OCI-LY1 (cell line): Measurements from ENCODE around the gene PSENEN.
"Not testable (repeated sequence)": the region's sequence is repeated elsewhere in the genome, so short reads cannot be mapped to it uniquely, and the experiment has no call there.

ENCODE experiments used
- H2AFZ ChIP-seq: fragments of 200-600 bp; sonication (generic), shearing (Covaris generic); 2 replicates; pipeline ENCODE4 v1.6.0; 2014; ENCODE audit warnings: antibody characterized with exemption, mild to moderate bottlenecking, low read length
- H3F3A ChIP-seq: fragments of 200-600 bp; sonication (generic), shearing (Covaris generic); 2 replicates; pipeline ENCODE4 v1.6.0; 2014; ENCODE audit warnings: mild to moderate bottlenecking, antibody characterized with exemption, low read length, moderate library complexity; ENCODE audit not compliant: insufficient read depth
- H3K27ac ChIP-seq: fragments of 200-600 bp; sonication (generic); 2 replicates; pipeline ENCODE4 v1.5.1; 2014; ENCODE audit warnings: low read length, mixed run types, mild to moderate bottlenecking, low read depth; ENCODE audit not compliant: poor library complexity, severe bottlenecking
- H3K27me3 ChIP-seq: fragments of 200-600 bp; sonication (generic); 2 replicates; pipeline ENCODE4 v1.6.0; 2014; ENCODE audit warnings: antibody characterized with exemption, mild to moderate bottlenecking, low read length, moderate library complexity; ENCODE audit not compliant: insufficient read depth
- H3K36me3 ChIP-seq: fragments of 200-600 bp; sonication (generic); 2 replicates; pipeline ENCODE4 v1.6.1; 2014; ENCODE audit warnings: mild to moderate bottlenecking, antibody characterized with exemption, low read length, moderate library complexity, mixed read lengths; ENCODE audit not compliant: insufficient read depth
- H3K4me1 ChIP-seq: fragments of 200-600 bp; sonication (generic); 2 replicates; pipeline ENCODE4 v1.5.1; 2014; ENCODE audit warnings: mild to moderate bottlenecking, low read length, moderate library complexity; ENCODE audit not compliant: insufficient read depth, severe bottlenecking
- H3K4me2 ChIP-seq: fragments of 200-600 bp; sonication (generic), shearing (Covaris generic); 2 replicates; pipeline ENCODE4 v1.6.1; 2014; ENCODE audit warnings: low read length
- H3K4me3 ChIP-seq: fragments of 200-600 bp; sonication (generic); 2 replicates; pipeline ENCODE4 v1.5.1; 2014; ENCODE audit warnings: low read length, low read depth, mild to moderate bottlenecking, mixed read lengths; ENCODE audit not compliant: poor library complexity, severe bottlenecking
- H3K79me2 ChIP-seq: fragments of 200-600 bp; shearing (Covaris generic); 2 replicates; pipeline ENCODE4 v1.6.1; 2016; ENCODE audit warnings: mixed run types, low read length, mixed read lengths; ENCODE audit not compliant: insufficient read depth
- H3K9ac ChIP-seq: fragments of 200-600 bp; sonication (generic), shearing (Covaris generic); 2 replicates; pipeline ENCODE4 v1.6.1; 2014; ENCODE audit warnings: mild to moderate bottlenecking, low read length, mixed read lengths
- H3K9me2 ChIP-seq: fragments of 200-600 bp; sonication (generic), shearing (Covaris generic); 2 replicates; pipeline ENCODE4 v1.6.1; 2014; ENCODE audit warnings: low read depth, mild to moderate bottlenecking, low read length, mixed read lengths
- H3K9me3 ChIP-seq: fragments of 200-600 bp; shearing (Covaris generic); 2 replicates; pipeline ENCODE4 v1.6.1; 2014; ENCODE audit warnings: low read length, mixed read lengths
- H4K20me1 ChIP-seq: fragments of 200-600 bp; sonication (generic), shearing (Covaris generic); 2 replicates; pipeline ENCODE4 v1.6.0; 2016; ENCODE audit warnings: mild to moderate bottlenecking, low read length; ENCODE audit not compliant: insufficient read depth
- EZH2 ChIP-seq: fragments of 200-600 bp; sonication (generic), shearing (Covaris generic); IDR thresholded peaks from 2 replicates; pipeline ENCODE4 v1.8.0; 2017; ENCODE audit warnings: borderline replicate concordance, mixed run types, mild to moderate bottlenecking, antibody characterized with exemption, low read length, moderate library complexity, mixed read lengths
- TF ChIP-seq, protein P1 (sequence below): fragments of 200-600 bp; sonication (generic), shearing (Covaris generic); IDR thresholded peaks from 2 replicates; pipeline ENCODE4 v1.5.1; 2017; ENCODE audit warnings: mild to moderate bottlenecking, antibody characterized with exemption, low read length, moderate library complexity, mixed read lengths

PSENEN gene

DNA sequence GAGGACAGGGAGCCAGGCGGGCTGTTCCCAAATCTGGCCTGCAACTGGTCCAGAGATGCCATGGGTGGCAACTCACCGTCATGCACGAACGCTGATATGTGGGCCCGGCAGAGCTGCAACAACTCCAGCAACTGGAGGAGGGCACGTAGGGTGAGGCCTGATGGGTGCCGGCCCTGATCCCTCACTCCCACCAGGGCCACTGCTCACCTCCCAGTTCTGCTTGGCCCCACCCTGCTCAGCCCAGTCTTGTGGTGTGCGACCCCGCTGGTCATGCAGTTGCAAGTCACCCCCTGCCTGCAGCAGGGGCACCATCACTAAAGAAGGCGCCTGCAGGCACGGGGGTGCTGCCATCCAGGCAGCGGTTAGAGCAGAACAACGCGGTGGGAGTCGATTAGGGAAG lies 46.9 kb downstream of the PSENEN start:
- Histone ChIP-seq H3K4me1 (no peaks in the 10 kb centered on the region), H3K9me3 (no peaks in the 10 kb centered on the region), H3K79me2 (no peaks in the 10 kb centered on the region), H3K9ac (no peak overlapping the region), H3K27me3 (no peaks in the 10 kb centered on the region), H2AFZ (no peak overlapping the region), H4K20me1 (no peaks in the 10 kb centered on the region), H3K27ac (no peak overlapping the region), H3F3A (no peaks in the 10 kb centered on the region; the same call in 1 of the 2 replicates), H3K4me3 (no peak overlapping the region), H3K9me2 (no peaks in the 10 kb centered on the region), H3K4me2 (no peak overlapping the region), H3K36me3 (no peaks in the 10 kb centered on the region)
- TF ChIP-seq EZH2, result no peak
- TF ChIP-seq, protein P1, sequence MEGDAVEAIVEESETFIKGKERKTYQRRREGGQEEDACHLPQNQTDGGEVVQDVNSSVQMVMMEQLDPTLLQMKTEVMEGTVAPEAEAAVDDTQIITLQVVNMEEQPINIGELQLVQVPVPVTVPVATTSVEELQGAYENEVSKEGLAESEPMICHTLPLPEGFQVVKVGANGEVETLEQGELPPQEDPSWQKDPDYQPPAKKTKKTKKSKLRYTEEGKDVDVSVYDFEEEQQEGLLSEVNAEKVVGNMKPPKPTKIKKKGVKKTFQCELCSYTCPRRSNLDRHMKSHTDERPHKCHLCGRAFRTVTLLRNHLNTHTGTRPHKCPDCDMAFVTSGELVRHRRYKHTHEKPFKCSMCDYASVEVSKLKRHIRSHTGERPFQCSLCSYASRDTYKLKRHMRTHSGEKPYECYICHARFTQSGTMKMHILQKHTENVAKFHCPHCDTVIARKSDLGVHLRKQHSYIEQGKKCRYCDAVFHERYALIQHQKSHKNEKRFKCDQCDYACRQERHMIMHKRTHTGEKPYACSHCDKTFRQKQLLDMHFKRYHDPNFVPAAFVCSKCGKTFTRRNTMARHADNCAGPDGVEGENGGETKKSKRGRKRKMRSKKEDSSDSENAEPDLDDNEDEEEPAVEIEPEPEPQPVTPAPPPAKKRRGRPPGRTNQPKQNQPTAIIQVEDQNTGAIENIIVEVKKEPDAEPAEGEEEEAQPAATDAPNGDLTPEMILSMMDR, result no peak

DNA sequence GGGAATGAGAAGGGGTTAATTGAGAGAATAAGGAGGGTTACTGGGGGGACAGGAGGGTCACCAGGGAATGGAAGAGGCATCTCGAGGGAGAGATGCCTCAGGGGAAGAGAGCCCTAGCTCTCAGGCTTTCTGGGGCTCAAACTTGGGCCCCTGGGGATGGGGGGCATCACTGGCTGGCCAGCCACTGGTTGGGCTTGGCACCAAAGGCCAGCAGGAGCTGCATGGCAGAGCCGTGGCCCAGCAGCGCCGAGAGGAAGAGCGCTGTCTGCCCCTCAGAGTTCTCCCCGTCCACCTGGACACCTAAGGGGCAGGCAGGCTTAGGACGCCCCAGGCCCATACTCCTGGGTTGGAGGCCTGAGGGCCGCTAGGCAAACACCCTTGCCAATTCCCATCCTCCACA lies 47.4 kb downstream of the PSENEN start:
- no peaks in the 10 kb centered on the region; the same call in 1 of the 2 replicates for H3F3A ChIP-seq
- H3K27ac ChIP-seq, result no peak overlapping the region
- no peaks in the 10 kb centered on the region for H4K20me1 ChIP-seq
- H3K4me3 ChIP-seq, result no peak overlapping the region
- H3K27me3 ChIP-seq, result no peaks in the 10 kb centered on the region
- H3K4me2 ChIP-seq, result no peak overlapping the region
- H3K79me2 ChIP-seq, result no peaks in the 10 kb centered on the region
- H3K9me3 ChIP-seq, result no peaks in the 10 kb centered on the region
- no peaks in the 10 kb centered on the region for H3K9me2 ChIP-seq
- no peaks in the 10 kb centered on the region for H3K4me1 ChIP-seq
- no peak overlapping the region for H3K9ac ChIP-seq
- H3K36me3 ChIP-seq, result no peaks in the 10 kb centered on the region
- H2AFZ ChIP-seq, result no peak overlapping the region
- TF ChIP-seq, protein P1, result no peak
- no peak for TF ChIP-seq EZH2

DNA sequence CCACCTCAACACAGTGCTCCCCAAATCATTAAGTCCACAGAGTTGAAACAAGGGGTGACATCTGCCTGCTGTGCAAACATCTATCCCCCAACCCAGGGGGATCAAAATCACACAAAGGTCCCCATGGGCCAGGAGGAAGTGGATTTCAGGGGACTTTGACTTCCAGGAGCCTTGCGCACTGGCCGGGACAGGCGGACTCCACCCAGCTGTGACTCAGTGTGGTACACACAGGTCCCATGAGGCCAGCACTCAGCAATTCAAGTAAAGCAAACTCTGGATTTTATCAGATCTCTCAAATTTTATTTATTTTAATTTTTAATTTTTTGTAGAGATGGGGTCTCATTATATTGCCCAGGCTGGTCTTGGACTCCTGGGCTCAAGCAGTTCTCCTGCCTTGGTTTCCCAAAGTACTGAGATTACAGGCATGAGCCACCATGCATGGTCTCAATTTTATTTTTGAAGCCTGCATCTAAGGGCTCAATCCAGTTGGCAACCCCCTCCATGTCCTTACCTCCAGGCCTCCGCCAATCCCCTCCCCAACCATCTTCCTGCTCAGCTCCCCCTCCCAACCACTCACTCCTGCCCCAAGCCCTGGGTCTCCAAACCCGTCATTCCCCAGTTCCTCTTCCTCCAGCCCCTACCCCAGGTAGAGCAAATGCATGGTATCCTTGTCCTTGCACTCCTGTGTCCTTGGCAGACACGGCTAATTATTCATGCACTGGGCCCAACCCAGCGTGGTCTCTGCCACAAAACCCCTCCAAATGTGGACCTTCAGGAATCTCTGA lies 48.1 kb downstream of the PSENEN start:
- Histone ChIP-seq H3K9me3 (no peaks in the 10 kb centered on the region), H3K79me2 (no peaks in the 10 kb centered on the region), H4K20me1 (no peaks in the 10 kb centered on the region), H3K9ac (no peak overlapping the region), H3K4me2 (no peak overlapping the region), H3K27me3 (no peaks in the 10 kb centered on the region), H2AFZ (no peak overlapping the region), H3K4me3 (no peak overlapping the region), H3F3A (no peaks in the 10 kb centered on the region; the same call in 1 of the 2 replicates), H3K4me1 (no peaks in the 10 kb centered on the region), H3K36me3 (no peaks in the 10 kb centered on the region), H3K9me2 (no peaks in the 10 kb centered on the region), H3K27ac (no peak overlapping the region)
- TF ChIP-seq, protein P1, result no peak
- no peak for TF ChIP-seq EZH2

DNA sequence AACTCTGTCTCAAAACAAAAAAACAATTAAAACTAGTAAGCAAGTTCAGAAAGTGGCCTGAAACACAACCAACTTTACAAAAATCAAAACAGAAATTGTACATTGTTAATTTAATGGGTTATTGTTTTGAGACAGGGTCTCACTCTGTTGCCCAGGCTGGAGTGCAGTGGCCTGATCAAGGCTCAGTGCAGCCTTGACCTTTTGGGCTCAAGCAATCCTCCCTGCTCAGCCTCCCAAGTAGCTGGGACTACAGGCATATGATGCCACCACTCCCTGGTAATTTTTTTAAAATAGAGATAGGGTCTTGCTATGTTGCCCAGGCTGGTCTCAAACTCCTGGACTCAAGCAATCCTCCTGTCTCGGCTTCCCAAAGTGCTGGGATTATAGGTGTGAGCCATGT lies 50.1 kb downstream of the PSENEN start:
- H3K4me2 ChIP-seq, H2AFZ ChIP-seq, H3K27ac ChIP-seq, H3K36me3 ChIP-seq, H3K4me3 ChIP-seq, H3K79me2 ChIP-seq, H3K27me3 ChIP-seq, H3K9me3 ChIP-seq, H3F3A ChIP-seq, H3K9me2 ChIP-seq, H3K4me1 ChIP-seq, H4K20me1 ChIP-seq, H3K9ac ChIP-seq: not testable (repeated sequence)
